HG02759 (cell line): ENCODE measurements around the gene MROH2A.

Experiments used
- ATAC-seq: cut with Tn5 transposase; IDR thresholded peaks from one replicate; pipeline ENCODE4 v1.9.1; 2021; ENCODE audit warnings: mild to moderate bottlenecking, moderate library complexity; ENCODE audit not compliant: unreplicated experiment

Gene MROH2A

GRCh38 chr2:233833345-233833744, 55.2 kb downstream of the MROH2A start:
- ATAC-seq: no peak

GRCh38 chr2:233835230-233836186, 57.4 kb downstream of the MROH2A start:
- ATAC-seq: no peak

GRCh38 chr2:233836359-233836758, 58.2 kb downstream of the MROH2A start:
- no peak for ATAC-seq

DNA sequence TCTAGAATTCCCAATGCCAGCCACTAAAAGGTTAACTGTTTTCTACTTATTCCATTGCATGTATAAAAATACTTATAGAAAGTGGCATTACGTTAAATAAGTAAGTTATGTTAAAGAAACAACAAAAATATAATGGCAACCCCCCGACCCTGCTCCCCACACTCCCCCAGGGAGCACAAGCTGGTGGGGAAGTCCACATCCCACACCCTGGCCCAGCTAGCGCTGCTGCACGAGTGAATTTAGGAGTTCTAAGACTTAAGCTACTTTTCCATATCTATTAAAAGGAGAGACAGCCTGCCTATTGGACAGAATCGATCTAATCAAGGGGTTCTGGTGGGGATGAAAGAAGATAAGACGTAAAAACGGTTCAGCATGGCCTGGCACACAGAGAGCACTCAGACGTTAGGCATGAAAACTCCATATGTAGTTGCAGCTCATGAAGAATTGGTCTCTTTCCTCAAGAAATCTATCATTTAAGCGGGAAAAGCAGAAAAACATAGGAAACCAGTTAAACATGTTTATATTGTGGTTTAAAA, 59.6 kb downstream of the MROH2A start:
- no peak for ATAC-seq

DNA sequence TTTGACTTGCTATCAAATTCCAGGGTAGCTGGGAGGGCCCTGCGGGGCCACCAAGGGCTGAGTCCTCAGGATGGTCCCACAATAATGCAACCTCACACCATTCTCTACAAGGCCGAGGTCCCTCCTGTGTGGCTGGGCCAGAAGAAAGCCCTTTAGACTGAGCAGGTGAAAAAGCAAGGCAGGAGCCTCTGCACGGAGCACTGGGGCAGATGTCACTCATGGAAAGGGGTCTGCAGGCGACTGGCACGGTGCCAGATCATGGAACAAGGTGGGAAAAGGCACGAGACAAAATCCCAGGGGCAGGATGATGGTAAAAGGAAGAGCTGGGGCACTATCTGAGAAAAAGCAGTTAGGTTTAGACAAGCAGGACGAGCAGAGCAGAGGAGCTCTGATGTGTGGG, 60.1 kb downstream of the MROH2A start:
- no peak for ATAC-seq

DNA sequence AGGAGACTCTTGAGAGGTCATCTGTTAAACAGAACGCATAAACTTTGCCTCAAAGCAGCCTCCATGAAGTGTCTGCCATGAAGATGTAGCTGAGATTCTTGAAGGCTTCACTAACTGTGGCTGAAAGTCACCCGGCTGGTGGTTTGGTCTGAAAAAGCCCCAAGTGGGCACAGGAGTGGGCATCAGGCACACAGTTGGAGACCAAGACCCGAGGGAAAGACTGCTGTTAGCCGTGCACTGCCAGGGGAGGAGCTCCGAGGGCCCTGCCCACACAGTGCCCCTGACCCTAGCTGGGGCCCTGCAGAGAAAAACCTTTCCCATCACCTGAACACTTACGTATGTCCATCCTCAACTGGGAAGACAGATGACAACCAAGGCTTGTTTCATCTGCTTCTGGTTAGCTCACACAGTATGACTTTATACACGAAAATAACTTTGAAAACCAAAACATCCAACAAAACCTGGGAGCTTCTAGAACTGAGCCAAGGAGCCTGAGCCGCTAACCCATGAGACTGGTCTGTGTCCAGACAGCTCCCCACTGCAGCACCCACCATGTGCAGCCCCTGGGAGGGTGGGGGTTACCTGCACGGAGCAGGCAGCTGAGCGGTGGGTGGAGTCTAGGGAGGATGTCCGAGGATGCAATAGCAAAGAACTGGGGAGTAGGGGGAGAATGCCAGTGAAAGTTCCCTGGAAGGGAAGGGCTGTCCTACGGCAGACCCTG, 60.8 kb downstream of the MROH2A start:
- no peak for ATAC-seq

- ATAC-seq: no peak
Measured at GRCh38 chr2:233839447-233839820, 61.3 kb downstream of the MROH2A start.

DNA sequence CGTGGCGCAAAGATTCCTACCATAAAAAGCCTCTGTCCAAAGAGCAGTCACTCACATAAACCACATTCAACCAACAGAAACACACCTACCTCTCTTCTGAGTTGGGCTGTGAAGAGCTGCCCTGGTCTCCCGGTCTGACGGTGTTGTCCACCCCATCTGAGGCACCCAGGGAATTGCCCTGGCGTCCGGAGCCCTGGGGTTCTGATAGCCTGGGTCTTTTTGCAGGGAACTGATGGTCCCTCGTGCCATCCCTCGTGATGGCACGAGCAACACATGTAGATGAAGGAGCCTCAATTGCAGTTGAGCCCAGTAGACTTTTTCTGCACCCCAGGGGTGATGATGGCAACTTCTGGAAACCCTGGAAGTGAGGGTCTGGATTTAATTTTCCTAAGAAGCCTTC, 62.4 kb downstream of the MROH2A start:
- no peak for ATAC-seq

- ATAC-seq: no peak
Measured at GRCh38 chr2:233841183-233841582, 63.1 kb downstream of the MROH2A start.

DNA sequence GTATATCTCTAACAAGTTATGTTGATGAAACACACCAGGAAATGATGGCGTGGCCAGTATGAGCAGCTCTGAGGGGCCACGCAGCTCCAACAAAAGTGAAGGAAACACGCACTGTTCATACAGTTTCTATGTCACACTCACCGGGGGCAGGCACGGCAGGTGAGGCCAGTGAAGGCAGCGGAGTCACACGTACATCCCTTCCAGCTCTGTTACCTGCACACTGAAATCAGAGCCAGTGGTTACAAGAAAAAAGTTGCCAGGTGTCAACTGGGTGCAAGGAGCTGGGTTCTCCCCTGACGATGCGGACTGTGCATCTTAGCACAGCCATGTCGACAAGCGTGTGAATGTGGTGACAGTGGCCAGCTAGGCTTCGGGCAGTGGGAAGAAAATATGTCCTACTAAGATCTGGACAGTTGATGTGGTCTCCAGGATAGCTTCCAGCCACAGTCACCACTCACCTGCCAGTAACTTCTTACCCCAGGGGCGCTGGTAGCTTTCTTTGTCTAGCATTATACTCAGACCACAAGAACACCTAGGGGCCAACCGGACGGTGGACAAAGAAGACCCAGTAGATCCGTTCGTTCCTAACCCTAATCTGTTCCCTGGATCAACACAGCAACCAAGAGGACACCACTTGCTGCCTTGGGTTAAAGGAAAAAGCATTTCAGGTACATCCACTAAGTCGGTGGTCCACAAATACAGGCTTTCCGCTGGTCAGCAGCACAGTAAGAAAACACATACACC, 66.1 kb downstream of the MROH2A start:
- no peak for ATAC-seq

DNA sequence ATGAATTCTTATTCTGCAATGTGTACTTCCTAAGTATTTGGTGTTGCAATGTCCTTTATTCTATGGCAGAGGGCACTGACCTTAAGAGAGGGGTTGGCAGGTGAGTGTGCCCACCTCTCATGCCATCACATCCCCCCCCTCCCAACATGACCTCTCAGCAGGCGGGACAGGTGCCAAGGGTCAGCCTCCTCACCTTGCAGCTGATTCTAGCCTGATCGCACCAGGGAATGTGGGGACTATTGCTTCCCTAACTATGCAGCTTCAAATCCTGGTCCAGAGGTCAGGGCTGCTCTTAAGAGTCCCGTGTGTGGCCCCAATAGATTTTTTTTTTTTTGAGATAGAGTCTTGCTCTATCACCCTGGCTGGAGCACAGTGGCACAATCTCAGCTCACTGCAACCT, 66.7 kb downstream of the MROH2A start:
- no peak for ATAC-seq

DNA sequence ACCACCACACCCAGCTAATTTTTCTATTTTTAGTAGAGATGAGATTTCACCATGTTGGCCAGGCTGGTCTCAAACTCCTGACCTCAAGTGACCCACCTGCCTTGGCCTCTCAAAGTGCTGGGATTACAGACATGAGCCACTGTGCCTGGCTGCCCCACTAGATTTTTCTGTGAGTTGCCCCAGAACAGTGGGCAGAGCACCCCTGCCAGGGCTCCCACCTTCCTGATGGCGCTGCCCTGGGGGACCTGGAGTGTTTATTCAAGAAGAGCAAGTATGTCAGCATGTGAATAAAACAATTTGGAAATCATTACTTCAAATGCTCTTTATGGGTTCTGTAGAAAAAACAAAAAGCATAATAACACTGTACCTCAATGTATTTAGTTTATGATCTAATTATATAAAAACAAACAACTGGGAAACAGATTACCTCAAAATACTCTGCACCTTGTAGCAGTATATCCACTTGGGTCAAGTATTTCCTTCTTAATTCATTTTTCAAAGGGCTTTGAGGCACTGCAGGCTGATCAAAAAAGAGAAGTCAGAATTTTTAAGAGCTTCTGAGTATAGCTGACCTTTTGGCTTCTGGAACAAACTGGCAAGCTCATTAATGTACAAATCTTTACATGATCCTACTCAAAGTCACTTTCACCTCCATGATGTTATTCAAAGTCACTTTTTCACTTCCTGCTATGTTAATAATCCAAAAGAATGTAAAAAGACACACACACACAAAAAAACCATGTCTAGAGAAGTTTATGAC, 67.4 kb downstream of the MROH2A start:
- ATAC-seq: no peak

GRCh38 chr2:233846387-233847247, 68.5 kb downstream of the MROH2A start:
- ATAC-seq: no peak

- no peak for ATAC-seq
Measured at GRCh38 chr2:233847248-233847898, 69.2 kb downstream of the MROH2A start.

GRCh38 chr2:233848276-233848675, 70.1 kb downstream of the MROH2A start:
- ATAC-seq: no peak

GRCh38 chr2:233849607-233850271, 71.6 kb downstream of the MROH2A start:
- no peak for ATAC-seq

DNA sequence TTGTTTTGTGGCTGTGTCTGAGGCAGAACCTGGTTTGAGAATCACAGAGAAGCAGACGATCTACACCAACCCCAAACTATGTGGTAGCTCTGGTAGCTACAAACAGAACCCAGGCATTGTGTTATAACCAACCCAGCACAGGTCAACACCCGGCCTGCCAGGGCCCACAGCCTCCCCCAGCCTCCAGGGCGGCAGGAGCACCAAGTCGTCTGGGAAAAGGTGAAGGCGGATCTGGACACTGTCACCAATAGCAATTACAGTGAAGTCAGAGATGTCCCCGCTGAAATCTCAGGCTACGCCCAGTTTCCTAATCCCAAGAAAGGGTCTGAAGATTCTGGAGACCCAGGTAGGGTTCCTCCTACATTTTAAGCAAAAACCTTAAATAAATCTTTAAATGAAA, 72.6 kb downstream of the MROH2A start:
- ATAC-seq: no peak

GRCh38 chr2:233851169-233851568, 73.0 kb downstream of the MROH2A start:
- ATAC-seq: no peak
